HepG2 (cell line): ENCODE results near the gene PPA2. TPM values are rescaled to one million over a fixed set of nuclear protein-coding genes. Genes with fewer than 3 reads are reported as not detected.

Experiments
- CREM ChIP-seq, 2 experiments: sonication (generic) in 1 of 2; formaldehyde crosslinking in 1 of 2; IDR thresholded peaks; 2 replicates each; pipeline versions ENCODE4 v1.4.0 to v1.6.1; 2016 to 2020; ENCODE audit warnings: antibody characterized with exemption in 1 of 2, mild to moderate bottlenecking in 1 of 2, missing genetic modification reagents in 1 of 2
- DPF2 ChIP-seq: sonication (generic); formaldehyde crosslinking; IDR thresholded peaks from 2 replicates; pipeline ENCODE4 v1.4.0; 2020; ENCODE audit warnings: mild to moderate bottlenecking, low read depth, missing genetic modification reagents, borderline replicate concordance
- NONO ChIP-seq, 2 experiments: fragments of 450-650 bp in 1 of 2; sonication (generic) in 1 of 2; formaldehyde crosslinking in 1 of 2; IDR thresholded peaks in 1 of 2; conservative IDR thresholded peaks in 1 of 2; 2 replicates each; pipeline versions ENCODE4 v1.6.1 to v1.8.0; 2017 to 2022; ENCODE audit warnings: mild to moderate bottlenecking in 1 of 2, missing genetic modification reagents in 1 of 2, moderate library complexity in 1 of 2
- NR2F2 ChIP-seq: IDR thresholded peaks from 2 replicates; pipeline ENCODE4 v1.6.1; 2012; ENCODE audit warnings: low read depth, inconsistent platforms, borderline replicate concordance
- POGZ ChIP-seq: sonication (generic); formaldehyde crosslinking; IDR thresholded peaks from 2 replicates; pipeline ENCODE4 v1.4.0; 2020; ENCODE audit warnings: mild to moderate bottlenecking, missing genetic modification reagents
- RXRB ChIP-seq: IDR thresholded peaks from 2 replicates; pipeline ENCODE4 v1.6.1; 2016; ENCODE audit warnings: borderline replicate concordance, missing genetic modification reagents, missing compliant biosample characterization
- SMC3 ChIP-seq: IDR thresholded peaks from 2 replicates; pipeline ENCODE4 v1.6.1; 2011; ENCODE audit warnings: low read length, improper control_type of control experiment
- ZNF124 ChIP-seq: sonication (generic); formaldehyde crosslinking; IDR thresholded peaks from 2 replicates; pipeline ENCODE4 v1.4.0; 2020; ENCODE audit warnings: missing genetic modification reagents
- ZNF431 ChIP-seq: sonication (generic); formaldehyde crosslinking; IDR thresholded peaks from 2 replicates; pipeline ENCODE4 v1.9.0; 2022; ENCODE audit warnings: missing genetic modification reagents, low read depth, mild to moderate bottlenecking, borderline replicate concordance
- polyA plus RNA-seq, 8 experiments: library from polyadenylated mRNA; depleted of rRNA in 3 of 8; stranded (reverse) in 7 of 8; unstranded in 1 of 8; fragments of >200 nt; fragmentation: Illumina TruSeq in 4 of 8; extraction: Trizol in 4 of 8; gene quantifications; 2 replicates each; pipeline versions ENCODE4 v1.2.1 to v1.2.3, GENCODE V29; 2011 to 2016; ENCODE audit warnings: low read depth in 4 of 8, missing spikeins in 1 of 8, mixed read lengths in 1 of 8; ENCODE audit not compliant: insufficient read depth in 1 of 8
- total RNA-seq, 5 experiments: library from RNA; depleted of rRNA; stranded (reverse); fragments of >200 nt; fragmentation: Illumina TruSeq; extraction: Trizol; gene quantifications; 2 replicates each; pipeline ENCODE4 v1.2.3, GENCODE V29; 2016; ENCODE audit warnings: low read depth in 1 of 5
- TF ChIP-seq, protein P1 (sequence below): sonication (generic); formaldehyde crosslinking; IDR thresholded peaks from 2 replicates; pipeline ENCODE4 v1.5.0; 2020; ENCODE audit warnings: mild to moderate bottlenecking, missing genetic modification reagents, borderline replicate concordance
- TF ChIP-seq, protein P2 (sequence below): IDR thresholded peaks from 2 replicates; pipeline ENCODE4 v1.6.1; 2016; ENCODE audit warnings: low read depth, missing genetic modification reagents, missing compliant biosample characterization
- TF ChIP-seq, protein P3 (sequence below): sonication (generic); formaldehyde crosslinking; IDR thresholded peaks from 2 replicates; pipeline ENCODE4 v1.5.1; 2020; ENCODE audit warnings: mild to moderate bottlenecking, moderate library complexity, missing genetic modification reagents

The PPA2 gene
- total and polyA plus RNA-seq, 2 of the 13 experiments (the other 11 are each of a cell fraction or from before 2014, with no cell fraction given) = 44.2 to 70.6 TPM

DNA sequence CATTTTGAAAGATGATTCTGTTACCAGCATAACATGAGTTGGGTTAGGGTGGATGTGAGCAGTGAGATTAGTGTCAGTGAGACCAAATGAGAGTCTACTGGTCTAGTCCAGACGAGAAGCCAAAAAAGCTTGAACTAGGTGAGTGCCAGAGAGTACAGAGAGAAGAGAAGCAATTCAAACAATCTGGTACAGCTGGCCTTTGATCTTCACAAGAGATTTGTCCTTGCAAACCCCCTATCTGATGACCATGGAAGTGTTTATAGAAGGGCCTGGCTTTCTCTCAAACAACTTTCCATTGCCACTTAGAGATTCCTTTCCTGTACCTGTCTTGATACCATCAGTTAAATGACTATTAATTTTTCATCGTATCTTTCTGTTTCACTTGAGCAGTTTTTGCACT is 128.5 kb downstream of the PPA2 start (continued):
- TF ChIP-seq CREM (IDR thresholded peaks at IDR 0.05) = peak; percentile 32; the same call in 1 of the 2 replicates
- no peak for TF ChIP-seq CREM (CRISPR knock-in tag; IDR thresholded peaks at IDR 0.05)
- peak; percentile 58; the same call in 1 of the 2 replicates for TF ChIP-seq RXRB
- peak; percentile 38; the same call in 1 of the 2 replicates for TF ChIP-seq DPF2 (CRISPR knock-in tag)
- peak; percentile 22; the same call in 1 of the 2 replicates for TF ChIP-seq SMC3
- TF ChIP-seq, protein P1, sequence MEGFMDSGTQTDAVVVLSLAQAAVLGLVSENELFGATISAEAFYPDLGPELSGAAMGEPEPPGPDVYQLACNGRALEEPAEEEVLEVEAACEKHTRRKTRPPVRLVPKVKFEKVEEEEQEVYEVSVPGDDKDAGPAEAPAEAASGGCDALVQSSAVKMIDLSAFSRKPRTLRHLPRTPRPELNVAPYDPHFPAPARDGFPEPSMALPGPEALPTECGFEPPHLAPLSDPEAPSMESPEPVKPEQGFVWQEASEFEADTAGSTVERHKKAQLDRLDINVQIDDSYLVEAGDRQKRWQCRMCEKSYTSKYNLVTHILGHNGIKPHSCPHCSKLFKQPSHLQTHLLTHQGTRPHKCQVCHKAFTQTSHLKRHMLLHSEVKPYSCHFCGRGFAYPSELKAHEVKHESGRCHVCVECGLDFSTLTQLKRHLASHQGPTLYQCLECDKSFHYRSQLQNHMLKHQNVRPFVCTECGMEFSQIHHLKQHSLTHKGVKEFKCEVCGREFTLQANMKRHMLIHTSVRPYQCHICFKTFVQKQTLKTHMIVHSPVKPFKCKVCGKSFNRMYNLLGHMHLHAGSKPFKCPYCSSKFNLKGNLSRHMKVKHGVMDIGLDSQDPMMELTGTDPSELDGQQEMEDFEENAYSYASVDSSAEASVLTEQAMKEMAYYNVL (CRISPR knock-in tag) = peak; percentile 83; the same call in 1 of the 2 replicates
- no peak for TF ChIP-seq NONO (IDR thresholded peaks at IDR 0.05)
- TF ChIP-seq NONO (CRISPR knock-in tag; conservative IDR thresholded peaks at IDR 0.05) = no peak
- TF ChIP-seq POGZ (CRISPR knock-in tag) = peak; percentile 79
- no peak for TF ChIP-seq NR2F2
- TF ChIP-seq ZNF431 = peak; percentile 37; the same call in 1 of the 2 replicates
- TF ChIP-seq, protein P2, sequence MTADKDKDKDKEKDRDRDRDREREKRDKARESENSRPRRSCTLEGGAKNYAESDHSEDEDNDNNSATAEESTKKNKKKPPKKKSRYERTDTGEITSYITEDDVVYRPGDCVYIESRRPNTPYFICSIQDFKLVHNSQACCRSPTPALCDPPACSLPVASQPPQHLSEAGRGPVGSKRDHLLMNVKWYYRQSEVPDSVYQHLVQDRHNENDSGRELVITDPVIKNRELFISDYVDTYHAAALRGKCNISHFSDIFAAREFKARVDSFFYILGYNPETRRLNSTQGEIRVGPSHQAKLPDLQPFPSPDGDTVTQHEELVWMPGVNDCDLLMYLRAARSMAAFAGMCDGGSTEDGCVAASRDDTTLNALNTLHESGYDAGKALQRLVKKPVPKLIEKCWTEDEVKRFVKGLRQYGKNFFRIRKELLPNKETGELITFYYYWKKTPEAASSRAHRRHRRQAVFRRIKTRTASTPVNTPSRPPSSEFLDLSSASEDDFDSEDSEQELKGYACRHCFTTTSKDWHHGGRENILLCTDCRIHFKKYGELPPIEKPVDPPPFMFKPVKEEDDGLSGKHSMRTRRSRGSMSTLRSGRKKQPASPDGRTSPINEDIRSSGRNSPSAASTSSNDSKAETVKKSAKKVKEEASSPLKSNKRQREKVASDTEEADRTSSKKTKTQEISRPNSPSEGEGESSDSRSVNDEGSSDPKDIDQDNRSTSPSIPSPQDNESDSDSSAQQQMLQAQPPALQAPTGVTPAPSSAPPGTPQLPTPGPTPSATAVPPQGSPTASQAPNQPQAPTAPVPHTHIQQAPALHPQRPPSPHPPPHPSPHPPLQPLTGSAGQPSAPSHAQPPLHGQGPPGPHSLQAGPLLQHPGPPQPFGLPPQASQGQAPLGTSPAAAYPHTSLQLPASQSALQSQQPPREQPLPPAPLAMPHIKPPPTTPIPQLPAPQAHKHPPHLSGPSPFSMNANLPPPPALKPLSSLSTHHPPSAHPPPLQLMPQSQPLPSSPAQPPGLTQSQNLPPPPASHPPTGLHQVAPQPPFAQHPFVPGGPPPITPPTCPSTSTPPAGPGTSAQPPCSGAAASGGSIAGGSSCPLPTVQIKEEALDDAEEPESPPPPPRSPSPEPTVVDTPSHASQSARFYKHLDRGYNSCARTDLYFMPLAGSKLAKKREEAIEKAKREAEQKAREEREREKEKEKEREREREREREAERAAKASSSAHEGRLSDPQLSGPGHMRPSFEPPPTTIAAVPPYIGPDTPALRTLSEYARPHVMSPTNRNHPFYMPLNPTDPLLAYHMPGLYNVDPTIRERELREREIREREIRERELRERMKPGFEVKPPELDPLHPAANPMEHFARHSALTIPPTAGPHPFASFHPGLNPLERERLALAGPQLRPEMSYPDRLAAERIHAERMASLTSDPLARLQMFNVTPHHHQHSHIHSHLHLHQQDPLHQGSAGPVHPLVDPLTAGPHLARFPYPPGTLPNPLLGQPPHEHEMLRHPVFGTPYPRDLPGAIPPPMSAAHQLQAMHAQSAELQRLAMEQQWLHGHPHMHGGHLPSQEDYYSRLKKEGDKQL = peak; percentile 37; the same call in 1 of the 2 replicates
- TF ChIP-seq ZNF124 (CRISPR knock-in tag) = no peak
- TF ChIP-seq, protein P3, sequence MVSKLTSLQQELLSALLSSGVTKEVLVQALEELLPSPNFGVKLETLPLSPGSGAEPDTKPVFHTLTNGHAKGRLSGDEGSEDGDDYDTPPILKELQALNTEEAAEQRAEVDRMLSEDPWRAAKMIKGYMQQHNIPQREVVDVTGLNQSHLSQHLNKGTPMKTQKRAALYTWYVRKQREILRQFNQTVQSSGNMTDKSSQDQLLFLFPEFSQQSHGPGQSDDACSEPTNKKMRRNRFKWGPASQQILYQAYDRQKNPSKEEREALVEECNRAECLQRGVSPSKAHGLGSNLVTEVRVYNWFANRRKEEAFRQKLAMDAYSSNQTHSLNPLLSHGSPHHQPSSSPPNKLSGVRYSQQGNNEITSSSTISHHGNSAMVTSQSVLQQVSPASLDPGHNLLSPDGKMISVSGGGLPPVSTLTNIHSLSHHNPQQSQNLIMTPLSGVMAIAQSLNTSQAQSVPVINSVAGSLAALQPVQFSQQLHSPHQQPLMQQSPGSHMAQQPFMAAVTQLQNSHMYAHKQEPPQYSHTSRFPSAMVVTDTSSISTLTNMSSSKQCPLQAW (CRISPR knock-in tag) = 0 out of 2 replicates have a peak, but pooled peaks have one; percentile 49
